Panc1 (cell line): ENCODE results near the gene CARHSP1. TPM values are rescaled to one million over a fixed set of nuclear protein-coding genes. Genes with fewer than 3 reads are reported as not detected.
"Not testable (repeated sequence)": the region's sequence is repeated elsewhere in the genome, so short reads cannot be mapped to it uniquely, and the experiment has no call there.

Experiments used
- ATAC-seq: fragments of 200-7000 bp; cut with Tn5 transposase; 2 replicates; pipeline ENCODE4 v1.9.1; 2020; ENCODE audit warnings: mild to moderate bottlenecking, moderate library complexity
- BruUV-seq: library from RNA; stranded (reverse); fragments of 400-500 nt; replicated peaks from 2 replicates; lab custom pipeline; 2021; lab: Mats Ljungman, UMichigan
- CTCF ChIA-PET: fragments of 300-600 bp; sonication (Branson Sonifier 250); formaldehyde crosslinking; loops from one replicate; lab custom pipeline; 2022; ENCODE audit warnings: antibody characterized with exemption; lab: Charles Lee
- POLR2A ChIA-PET: fragments of 300-600 bp; sonication (Branson Sonifier 250); formaldehyde crosslinking; loops from one replicate; lab custom pipeline; 2022; ENCODE audit warnings: antibody characterized with exemption; lab: Charles Lee
- DNase-seq: peaks from one replicate; pipeline ENCODE4 v3.0.0-alpha.2; 2010; ENCODE audit warnings: low read depth, low spot score
- H3K27ac ChIP-seq: 2 replicates; pipeline ENCODE4 v1.5.1; 2011; ENCODE audit warnings: mild to moderate bottlenecking, low read length, inconsistent platforms
- H3K27me3 ChIP-seq: fragments of 200-500 bp; sonication (Bioruptor generic); 2 replicates; pipeline ENCODE4 v1.6.0; 2014; ENCODE audit warnings: low read length, inconsistent platforms; ENCODE audit not compliant: control insufficient read depth, insufficient read depth
- H3K36me3 ChIP-seq: fragments of 200-500 bp; sonication (Bioruptor generic); 2 replicates; pipeline ENCODE4 v1.5.1; 2014; ENCODE audit warnings: inconsistent platforms, mild to moderate bottlenecking, low read length, moderate library complexity; ENCODE audit not compliant: control insufficient read depth, insufficient read depth
- H3K4me1 ChIP-seq: 2 replicates; pipeline ENCODE4 v1.5.1; 2011; ENCODE audit warnings: inconsistent platforms, mild to moderate bottlenecking, low read length, moderate library complexity; ENCODE audit not compliant: control insufficient read depth, insufficient read depth
- H3K4me3 ChIP-seq, 2 experiments: 2 replicates each; pipeline ENCODE4 v1.5.1; 2011 to 2012; ENCODE audit warnings: low read depth in 2 of 2, low read length in 2 of 2, mild to moderate bottlenecking in 2 of 2, inconsistent platforms in 1 of 2, moderate library complexity in 1 of 2
- H3K9me3 ChIP-seq: fragments of 200-500 bp; sonication (Bioruptor generic); 2 replicates; pipeline ENCODE4 v1.5.1; 2014; ENCODE audit warnings: low read depth, mild to moderate bottlenecking, inconsistent platforms, low read length, moderate library complexity; ENCODE audit not compliant: control insufficient read depth, insufficient read depth
- CTCF ChIP-seq: fragments of 450-650 bp; IDR thresholded peaks from 2 replicates; pipeline ENCODE4 v1.5.1; 2017; ENCODE audit warnings: mild to moderate bottlenecking
- POLR2AphosphoS5 ChIP-seq: IDR thresholded peaks from 2 replicates; pipeline ENCODE4 v1.6.1; 2012; ENCODE audit warnings: mild to moderate bottlenecking, low read depth, low read length, moderate library complexity
- SIN3A ChIP-seq: IDR thresholded peaks from 2 replicates; pipeline ENCODE4 v1.6.1; 2012; ENCODE audit warnings: low read depth, mild to moderate bottlenecking, low read length, moderate library complexity, borderline replicate concordance; ENCODE audit not compliant: insufficient read depth
- TCF7L2 ChIP-seq: IDR thresholded peaks from 2 replicates; pipeline ENCODE4 v1.6.1; 2011; ENCODE audit warnings: mild to moderate bottlenecking, low read depth, low read length, inconsistent platforms
- in situ Hi-C: cut with HindIII; loops from 2 replicates; pipeline ENCODE4 v1.10.0; 2016; ENCODE audit warnings: low sequenced_read_pairs, low pct_unique_long_range_greater_than_20kb
- intact Hi-C: fragments of 100-400 bp; cut with micrococcal nuclease; formaldehyde crosslinking; loops from one replicate; pipeline ENCODE4 v1.10.0; 2022; ENCODE audit not compliant: unreplicated experiment
- total RNA-seq: library from RNA; stranded (reverse); gene quantifications from one replicate; pipeline ENCODE4 v1.2.1, GENCODE V29; 2021; ENCODE audit not compliant: unreplicated experiment
- TF ChIP-seq, protein P1 (sequence below), 2 experiments: IDR thresholded peaks; 2 replicates each; pipeline ENCODE4 v1.6.1; 2011 to 2012; ENCODE audit warnings: low read depth in 2 of 2, control low read depth in 1 of 2, low read length in 1 of 2, mild to moderate bottlenecking in 1 of 2, moderate library complexity in 1 of 2; ENCODE audit not compliant: insufficient read depth in 1 of 2

The CARHSP1 gene
- total RNA-seq, 1 experiment from 2014 or later = 158 TPM

GRCh38 chr16:8842016-8842415, 26.8 kb downstream of the CARHSP1 start:
- H3K4me1 ChIP-seq, ATAC-seq, H3K36me3 ChIP-seq, H3K9me3 ChIP-seq, H3K27me3 ChIP-seq, DNase-seq, intact Hi-C loops, H3K4me3 ChIP-seq, H3K27ac ChIP-seq, CTCF ChIA-PET, BruUV-seq, POLR2A ChIA-PET, in situ Hi-C loops: not testable (repeated sequence)

- ATAC-seq = not testable (repeated sequence)
Measured at GRCh38 chr16:8837594-8837993, 31.2 kb downstream of the CARHSP1 start.

GRCh38 chr16:8836797-8837196, 32.0 kb downstream of the CARHSP1 start:
- POLR2A ChIA-PET, in situ Hi-C loops: not testable (repeated sequence)

More at GRCh38 chr16:8837594-8837993, 31.2 kb downstream of the CARHSP1 start:
- H3K27me3 ChIP-seq, intact Hi-C loops, H3K4me1 ChIP-seq, POLR2A ChIA-PET, DNase-seq, H3K4me3 ChIP-seq, H3K9me3 ChIP-seq, H3K27ac ChIP-seq, H3K36me3 ChIP-seq, in situ Hi-C loops, BruUV-seq, CTCF ChIA-PET: not testable (repeated sequence)

GRCh38 chr16:8832717-8833105, 36.1 kb downstream of the CARHSP1 start:
- CTCF ChIA-PET = no interaction called here
- no TSS peak for BruUV-seq

More at GRCh38 chr16:8836797-8837196, 32.0 kb downstream of the CARHSP1 start:
- BruUV-seq, H3K4me1 ChIP-seq, H3K9me3 ChIP-seq, DNase-seq, H3K36me3 ChIP-seq, H3K27ac ChIP-seq, intact Hi-C loops, ATAC-seq, H3K27me3 ChIP-seq, H3K4me3 ChIP-seq, CTCF ChIA-PET: not testable (repeated sequence)

DNA sequence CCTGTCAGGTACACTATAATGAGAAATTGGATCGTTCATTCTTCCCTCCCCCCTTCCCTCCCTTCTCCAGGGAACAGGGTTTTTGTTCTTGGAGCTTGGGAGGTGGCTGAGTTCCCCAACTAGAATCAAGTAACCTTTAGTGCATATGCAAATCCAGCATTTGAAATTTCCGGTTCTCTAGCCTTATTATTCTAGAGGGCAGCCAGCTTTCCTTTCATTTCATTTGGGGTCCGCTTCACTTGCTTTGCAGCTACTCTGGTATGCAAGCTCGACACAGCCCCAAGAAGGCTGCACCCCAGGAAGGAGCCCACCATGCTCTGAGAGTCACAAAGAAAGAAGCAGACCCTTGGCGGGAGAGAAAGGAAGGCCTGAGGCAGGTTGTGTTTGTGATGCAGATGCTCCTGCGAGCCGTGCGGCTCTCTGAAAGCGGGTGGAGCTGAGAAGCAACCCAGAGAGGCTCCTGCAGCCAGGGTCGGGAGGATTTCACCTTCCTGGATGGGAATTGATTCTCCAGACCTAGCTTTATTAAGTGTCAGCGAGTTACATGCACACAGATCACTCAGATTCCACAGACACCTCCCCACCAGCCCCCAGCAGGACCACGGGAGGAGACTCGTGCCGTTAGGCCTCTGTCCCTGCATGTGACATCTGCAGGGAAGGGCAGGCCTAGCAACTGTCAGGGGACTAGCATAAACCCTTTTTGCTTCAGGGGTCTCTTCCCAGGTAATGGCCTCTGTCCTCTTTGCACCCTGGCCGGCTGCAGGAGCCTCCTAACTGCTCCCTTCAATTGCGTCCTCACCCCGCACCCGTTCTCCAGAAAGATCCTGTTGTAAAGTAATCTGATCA, 36.7 kb downstream of the CARHSP1 start:
- CTCF ChIA-PET = no interaction called here
- in situ Hi-C loops = no loop called here

More at GRCh38 chr16:8832717-8833105, 36.1 kb downstream of the CARHSP1 start:
- H3K27ac ChIP-seq = no peak overlapping the region
- no peaks in the 10 kb centered on the region for H3K27me3 ChIP-seq
- peaks cover 17% of the 10 kb centered on the region for H3K36me3 ChIP-seq
- no peak overlapping the region for H3K4me3 ChIP-seq
- no peak for DNase-seq
- ATAC-seq = peak; percentile 58; the same call in 1 of the 2 replicates
- in situ Hi-C loops (no loop called here), intact Hi-C loops (no loop called here)
- no peaks in the 10 kb centered on the region for H3K4me1 ChIP-seq
- POLR2A ChIA-PET = no interaction called here
- H3K9me3 ChIP-seq = no peaks in the 10 kb centered on the region
- no peak for TF ChIP-seq POLR2AphosphoS5

More for the DNA sequence above, 36.7 kb downstream of the CARHSP1 start:
- no peaks in the 10 kb centered on the region for H3K9me3 ChIP-seq
- ATAC-seq = 0 out of 2 replicates have a peak, but pooled peaks have one; percentile 29
- intact Hi-C loops = no loop called here
- no peaks in the 10 kb centered on the region for H3K4me1 ChIP-seq
- H3K4me3 ChIP-seq = no peak overlapping the region
- BruUV-seq = no TSS peak
- no peak overlapping the region for H3K27ac ChIP-seq
- H3K27me3 ChIP-seq = no peaks in the 10 kb centered on the region
- POLR2A ChIA-PET = no interaction called here
- DNase-seq = no peak
- no peak for TF ChIP-seq SIN3A
- TF ChIP-seq, protein P1, sequence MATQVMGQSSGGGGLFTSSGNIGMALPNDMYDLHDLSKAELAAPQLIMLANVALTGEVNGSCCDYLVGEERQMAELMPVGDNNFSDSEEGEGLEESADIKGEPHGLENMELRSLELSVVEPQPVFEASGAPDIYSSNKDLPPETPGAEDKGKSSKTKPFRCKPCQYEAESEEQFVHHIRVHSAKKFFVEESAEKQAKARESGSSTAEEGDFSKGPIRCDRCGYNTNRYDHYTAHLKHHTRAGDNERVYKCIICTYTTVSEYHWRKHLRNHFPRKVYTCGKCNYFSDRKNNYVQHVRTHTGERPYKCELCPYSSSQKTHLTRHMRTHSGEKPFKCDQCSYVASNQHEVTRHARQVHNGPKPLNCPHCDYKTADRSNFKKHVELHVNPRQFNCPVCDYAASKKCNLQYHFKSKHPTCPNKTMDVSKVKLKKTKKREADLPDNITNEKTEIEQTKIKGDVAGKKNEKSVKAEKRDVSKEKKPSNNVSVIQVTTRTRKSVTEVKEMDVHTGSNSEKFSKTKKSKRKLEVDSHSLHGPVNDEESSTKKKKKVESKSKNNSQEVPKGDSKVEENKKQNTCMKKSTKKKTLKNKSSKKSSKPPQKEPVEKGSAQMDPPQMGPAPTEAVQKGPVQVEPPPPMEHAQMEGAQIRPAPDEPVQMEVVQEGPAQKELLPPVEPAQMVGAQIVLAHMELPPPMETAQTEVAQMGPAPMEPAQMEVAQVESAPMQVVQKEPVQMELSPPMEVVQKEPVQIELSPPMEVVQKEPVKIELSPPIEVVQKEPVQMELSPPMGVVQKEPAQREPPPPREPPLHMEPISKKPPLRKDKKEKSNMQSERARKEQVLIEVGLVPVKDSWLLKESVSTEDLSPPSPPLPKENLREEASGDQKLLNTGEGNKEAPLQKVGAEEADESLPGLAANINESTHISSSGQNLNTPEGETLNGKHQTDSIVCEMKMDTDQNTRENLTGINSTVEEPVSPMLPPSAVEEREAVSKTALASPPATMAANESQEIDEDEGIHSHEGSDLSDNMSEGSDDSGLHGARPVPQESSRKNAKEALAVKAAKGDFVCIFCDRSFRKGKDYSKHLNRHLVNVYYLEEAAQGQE (IDR thresholded peaks at IDR 0.05; ENCODE audit: insufficient read depth in 1 of 2, low read depth in 2 of 2, low read length in 1 of 2) = no peak
- no peak for TF ChIP-seq POLR2AphosphoS5
- no peak for TF ChIP-seq CTCF
- TF ChIP-seq TCF7L2 = no peak
- peaks cover 17% of the 10 kb centered on the region for H3K36me3 ChIP-seq
